Measurements from ENCODE around the gene CCIN.
"Not testable (repeated sequence)": the region's sequence is repeated elsewhere in the genome, so short reads cannot be mapped to it uniquely, and the experiment has no call there.

The CCIN gene

DNA sequence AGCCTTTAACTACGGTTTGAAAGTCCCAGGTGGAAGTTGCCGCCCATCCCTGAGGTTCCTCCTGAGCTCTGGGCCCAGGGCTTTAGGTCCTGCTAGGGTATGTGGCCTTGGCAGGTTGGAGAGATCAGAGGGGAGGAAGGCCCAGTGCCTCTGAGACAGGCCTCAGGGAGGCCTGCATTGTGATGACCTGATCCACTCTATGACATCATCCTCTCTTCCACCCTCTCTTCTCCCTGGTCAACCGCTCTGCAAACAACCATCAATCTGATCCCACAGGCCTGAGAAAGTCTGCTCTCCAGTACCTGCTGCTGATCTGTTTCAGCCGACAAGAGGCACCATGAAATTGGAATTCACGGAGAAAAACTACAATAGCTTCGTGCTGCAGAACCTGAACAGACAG lies at the start of gene CCIN:
Gene CCIN (plus strand): TSS at position 223 of the 400 bp plus-strand sequence. CDS start 115 bp downstream, at position 338.
- no peak for DNase-seq (ENCODE audit: low spot score)

GRCh38 chr9:36119476-36119875 lies 49.7 kb upstream of the CCIN start:
- no peak for DNase-seq (ENCODE audit: low spot score)

DNA sequence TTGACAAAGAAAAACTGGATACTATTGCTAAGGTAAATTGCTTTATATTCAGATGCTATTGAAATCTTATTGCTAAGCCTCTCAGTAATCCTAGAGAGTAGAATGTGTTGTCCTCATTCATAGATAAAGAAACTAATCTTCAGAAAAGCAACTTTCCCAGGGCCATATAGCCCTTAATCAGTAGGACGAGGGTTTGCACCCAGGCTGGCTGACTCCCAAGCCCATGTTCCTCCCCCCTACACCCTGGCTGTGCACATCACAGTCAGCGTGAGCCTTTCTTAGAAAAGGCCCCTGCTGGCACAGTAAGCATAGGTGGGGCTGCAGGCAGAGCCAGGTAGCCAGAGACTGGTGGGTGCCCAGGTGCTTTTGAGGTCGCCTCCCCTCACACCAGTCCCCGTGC lies 48.5 kb upstream of the CCIN start:
- no peak for DNase-seq (ENCODE audit: low spot score)

DNA sequence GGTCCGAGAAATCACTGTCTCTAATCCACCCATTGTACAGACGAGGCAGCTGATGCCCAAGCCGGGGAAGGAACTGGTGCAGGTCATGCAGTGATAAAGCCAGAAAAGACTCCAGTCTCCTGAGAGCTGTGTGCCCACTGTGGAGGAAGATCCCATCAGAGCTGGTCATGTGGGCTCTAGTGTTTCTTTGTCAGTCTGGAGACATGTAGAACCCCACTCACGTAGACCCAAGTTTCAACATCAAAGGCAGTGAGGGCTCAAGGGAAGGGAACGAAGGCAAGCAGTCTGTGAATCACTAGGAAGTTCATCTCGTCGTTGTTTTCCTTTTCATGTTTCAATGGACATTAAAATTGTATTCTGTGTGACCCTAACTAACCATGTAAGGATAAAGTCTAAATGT lies 47.2 kb upstream of the CCIN start:
- no peak for DNase-seq (ENCODE audit: low spot score)

DNA sequence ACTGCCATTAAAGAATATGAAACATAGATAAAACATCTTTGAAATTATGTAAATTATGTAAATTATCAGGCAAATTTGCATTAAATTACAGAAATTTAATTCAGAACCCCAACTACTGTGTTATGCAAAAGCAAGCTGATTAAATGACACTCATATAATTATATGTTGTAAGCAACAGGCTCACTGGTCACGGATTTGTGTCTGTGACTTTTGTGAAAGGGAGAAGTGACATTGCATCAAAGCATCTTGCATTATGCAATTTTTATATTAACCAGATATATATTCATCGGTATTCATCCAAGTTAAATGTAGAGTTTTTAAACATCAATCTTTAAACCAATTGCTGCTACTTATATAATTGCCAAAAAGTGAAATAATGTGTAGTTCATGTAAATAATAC lies 45.7 kb upstream of the CCIN start:
- no peak for DNase-seq (ENCODE audit: low spot score)

- DNase-seq (ENCODE audit: low spot score), result no peak
Observed at GRCh38 chr9:36125062-36125855, 43.9 kb upstream of the CCIN start.

GRCh38 chr9:36126016-36126730 lies 43.0 kb upstream of the CCIN start:
- DNase-seq (ENCODE audit: low spot score), result no peak

DNA sequence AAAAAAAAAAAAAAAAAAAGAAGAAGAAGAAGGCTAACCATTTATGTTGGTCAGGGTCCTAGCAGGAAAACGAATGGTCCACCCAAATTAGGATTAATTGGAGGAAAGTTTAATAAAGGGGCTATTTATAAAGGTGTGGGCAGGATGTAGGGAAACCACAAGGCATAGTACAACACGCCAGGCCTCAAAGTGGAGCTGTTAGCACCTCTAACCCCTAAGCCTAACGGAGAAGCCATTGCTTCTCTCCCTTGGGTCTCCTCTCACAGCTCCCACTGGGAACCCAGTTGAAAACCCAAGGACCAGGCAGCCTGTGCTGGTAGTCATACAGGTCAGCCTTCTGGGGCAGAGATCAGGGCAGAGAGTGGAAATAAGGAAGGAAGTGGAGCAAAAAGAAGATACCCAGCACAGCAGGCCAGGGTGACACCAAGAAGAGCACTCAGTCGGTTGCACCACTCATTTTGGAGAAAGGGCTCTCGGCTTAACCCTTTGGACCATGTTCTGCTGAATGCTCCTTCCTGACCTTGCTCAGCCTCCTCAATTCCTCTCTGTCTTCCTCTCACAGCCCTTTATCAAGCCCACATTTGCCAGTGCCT lies 41.4 kb upstream of the CCIN start:
- DNase-seq (ENCODE audit: low spot score), result no peak

- no peak for DNase-seq (ENCODE audit: low spot score)
Observed at GRCh38 chr9:36128349-36128748, 40.8 kb upstream of the CCIN start.

GRCh38 chr9:36129139-36129538 lies 40.0 kb upstream of the CCIN start:
- no peak for DNase-seq (ENCODE audit: low spot score)

GRCh38 chr9:36131666-36132065 lies 37.5 kb upstream of the CCIN start:
- DNase-seq (ENCODE audit: low spot score), result not testable (repeated sequence)

- no peak for DNase-seq (ENCODE audit: low spot score)
Observed at GRCh38 chr9:36132086-36132485, 37.1 kb upstream of the CCIN start.

GRCh38 chr9:36134761-36135505 lies 34.3 kb upstream of the CCIN start:
- DNase-seq (ENCODE audit: low spot score), result no peak

GRCh38 chr9:36135741-36136271 lies 33.4 kb upstream of the CCIN start:
- no peak for DNase-seq (ENCODE audit: low spot score)

GRCh38 chr9:36136272-36136893 lies 32.8 kb upstream of the CCIN start, which contains the start of gene GLIPR2:
GLIPR2 (plus strand) TSS chr9:36136733; CDS start chr9:36136779, 46 bp downstream.
- peak; percentile 96 for DNase-seq (ENCODE audit: low spot score)

DNA sequence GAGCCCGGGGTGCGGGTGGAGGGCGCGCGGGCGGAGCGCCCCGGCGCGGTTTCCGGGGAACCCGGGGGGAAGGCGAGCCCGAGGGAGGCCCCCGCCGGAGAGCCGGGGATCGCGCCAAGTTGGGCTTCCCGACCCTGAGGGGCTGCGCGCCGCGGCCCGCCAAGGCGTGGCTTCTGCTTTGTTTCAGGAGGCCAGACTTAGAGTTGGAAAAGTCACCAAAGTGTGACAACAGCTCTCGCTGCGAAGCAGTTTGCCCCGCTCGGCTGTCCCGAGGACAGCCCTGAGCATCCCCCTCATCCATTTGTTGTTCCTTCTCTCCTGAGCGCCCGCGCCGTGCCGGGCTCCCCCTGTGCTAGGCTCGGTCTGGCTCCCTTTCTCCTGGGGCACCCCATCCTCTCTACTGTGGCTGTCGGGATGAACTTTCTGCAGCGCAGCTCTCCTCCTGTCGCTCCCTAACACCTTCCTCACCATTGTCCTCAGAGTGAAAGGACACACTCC lies 32.2 kb upstream of the CCIN start:
- DNase-seq (ENCODE audit: low spot score), result no peak

DNA sequence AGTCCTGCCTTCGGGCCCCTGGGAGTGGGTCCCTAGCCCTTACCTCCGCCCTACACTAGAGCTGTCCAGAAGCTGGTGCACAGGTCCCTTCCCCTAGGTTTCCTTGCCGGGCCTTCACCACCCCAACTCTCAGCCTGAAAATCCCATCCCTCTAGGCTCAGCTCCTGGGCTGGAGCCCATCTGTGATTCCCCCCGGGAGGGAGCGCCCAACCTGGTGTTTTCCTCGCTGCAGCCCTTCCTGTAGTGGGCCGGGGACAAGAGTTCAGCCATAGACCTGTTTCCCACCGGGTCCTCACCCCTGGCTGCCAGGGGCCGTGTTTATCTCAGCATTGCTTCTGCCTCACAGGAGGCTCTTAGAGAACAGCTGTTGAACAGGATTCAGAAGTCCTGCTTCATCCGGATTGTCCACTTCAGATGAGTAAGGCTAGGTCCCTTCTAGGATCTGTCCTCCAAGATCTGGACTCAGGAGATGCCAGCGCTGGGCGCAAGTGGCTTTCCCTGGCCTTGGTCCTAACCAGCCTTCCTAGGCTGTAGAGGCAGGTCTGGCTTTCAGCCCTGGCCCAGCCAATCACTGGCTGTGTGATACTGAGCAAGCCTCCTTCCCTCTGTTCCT lies 31.7 kb upstream of the CCIN start:
- DNase-seq (ENCODE audit: low spot score), result peak; percentile 48

DNA sequence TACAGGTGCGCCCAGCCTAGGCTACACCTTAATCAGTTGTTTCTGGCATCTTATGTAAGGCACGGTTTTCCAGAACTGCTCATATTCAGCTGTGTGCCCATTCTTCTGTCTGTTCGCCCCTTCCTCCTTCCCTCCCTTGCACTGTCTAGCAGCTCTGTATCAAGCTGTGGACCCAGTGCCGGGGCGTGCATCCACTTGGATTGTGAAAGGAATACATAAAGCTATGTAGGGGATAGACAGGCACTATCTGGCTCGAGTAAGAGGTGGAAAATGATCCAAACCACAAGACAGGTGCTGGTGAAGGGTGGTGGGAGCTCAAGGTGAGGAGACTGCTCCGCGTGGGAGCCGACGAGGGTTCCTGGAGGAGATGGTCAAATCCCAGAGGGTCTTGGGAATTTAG lies 30.7 kb upstream of the CCIN start:
- DNase-seq (ENCODE audit: low spot score), result no peak

DNA sequence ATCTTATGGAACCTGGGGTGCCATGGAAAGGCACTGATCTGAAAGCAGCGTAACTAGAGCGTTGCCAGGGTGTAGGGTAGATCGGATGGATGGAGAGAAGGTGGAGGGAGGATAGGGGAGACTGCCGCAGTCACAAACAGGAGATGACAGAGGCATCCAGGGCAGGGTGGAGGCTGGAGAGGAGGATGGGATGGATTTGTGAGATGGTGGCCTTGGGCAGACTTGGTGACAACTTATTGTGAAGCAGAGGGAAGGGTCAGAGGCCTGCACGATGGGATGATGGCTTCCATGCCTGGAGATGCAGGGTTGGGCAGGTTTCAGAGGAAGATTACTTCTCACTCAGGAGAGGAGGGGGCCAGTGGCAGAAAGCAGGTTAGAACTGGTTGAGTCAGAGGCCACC lies 30.3 kb upstream of the CCIN start:
- DNase-seq (ENCODE audit: low spot score), result no peak

- DNase-seq (ENCODE audit: low spot score), result no peak
Observed at GRCh38 chr9:36140086-36141084, 28.8 kb upstream of the CCIN start.

Measured in AG08396 (cell line).